HepG2 (cell line): Measurements from ENCODE around the gene PRR14. TPM values are rescaled to one million over a fixed set of nuclear protein-coding genes. Genes with fewer than 3 reads are reported as not detected.

Experiments
- CBX2 ChIP-seq, 2 experiments: fragments of 200-600 bp in 1 of 2; sonication (generic); formaldehyde crosslinking in 1 of 2; IDR thresholded peaks; 2 replicates each; pipeline versions ENCODE4 v1.7.0 to v1.8.1; 2018 to 2022; ENCODE audit warnings: low read depth in 2 of 2, low read length in 1 of 2, mild to moderate bottlenecking in 1 of 2, missing genetic modification reagents in 1 of 2
- EHMT2 ChIP-seq: fragments of 200-600 bp; sonication (generic); IDR thresholded peaks from 2 replicates; pipeline ENCODE4 v1.7.0; 2017; ENCODE audit warnings: antibody characterized with exemption, low read depth, low read length, borderline replicate concordance
- MIER3 ChIP-seq: IDR thresholded peaks from 2 replicates; pipeline ENCODE4 v1.6.1; 2016; ENCODE audit warnings: missing compliant biosample characterization, borderline replicate concordance
- NFIC ChIP-seq: IDR thresholded peaks from 2 replicates; pipeline ENCODE4 v1.6.1; 2012; ENCODE audit warnings: mild to moderate bottlenecking, low read length, inconsistent platforms
- PHF8 ChIP-seq: sonication (generic); formaldehyde crosslinking; IDR thresholded peaks from 2 replicates; pipeline ENCODE4 v1.5.0; 2020; ENCODE audit warnings: missing genetic modification reagents
- PLRG1 ChIP-seq: fragments of 450-650 bp; conservative IDR thresholded peaks from 2 replicates; pipeline ENCODE4 v1.6.1; 2016
- RAD51 ChIP-seq: fragments of 450-650 bp; IDR thresholded peaks from 2 replicates; pipeline ENCODE4 v1.6.1; 2016; ENCODE audit warnings: borderline replicate concordance
- SNRNP70 ChIP-seq: fragments of 200-400 bp; formaldehyde crosslinking; IDR thresholded peaks from 2 replicates; pipeline ENCODE4 v1.6.1; 2017; ENCODE audit warnings: mild to moderate bottlenecking, low read depth, low read length, moderate library complexity
- TSC22D2 ChIP-seq: sonication (generic); formaldehyde crosslinking; IDR thresholded peaks from 2 replicates; pipeline ENCODE4 v1.5.1; 2020; ENCODE audit warnings: missing genetic modification reagents, mild to moderate bottlenecking, borderline replicate concordance
- ZNF510 ChIP-seq: sonication (generic); formaldehyde crosslinking; IDR thresholded peaks from 2 replicates; pipeline ENCODE4 v1.4.0; 2020; ENCODE audit warnings: low read depth, mild to moderate bottlenecking, missing genetic modification reagents
- ZNF644 ChIP-seq: IDR thresholded peaks from 2 replicates; pipeline ENCODE4 v1.6.1; 2016; ENCODE audit warnings: low read depth
- polyA plus RNA-seq, 8 experiments: library from polyadenylated mRNA; depleted of rRNA in 3 of 8; stranded (reverse) in 7 of 8; unstranded in 1 of 8; fragments of >200 nt; fragmentation: Illumina TruSeq in 4 of 8; extraction: Trizol in 4 of 8; gene quantifications; 2 replicates each; pipeline versions ENCODE4 v1.2.1 to v1.2.3, GENCODE V29; 2011 to 2016; ENCODE audit warnings: low read depth in 4 of 8, missing spikeins in 1 of 8, mixed read lengths in 1 of 8; ENCODE audit not compliant: insufficient read depth in 1 of 8
- total RNA-seq, 5 experiments: library from RNA; depleted of rRNA; stranded (reverse); fragments of >200 nt; fragmentation: Illumina TruSeq; extraction: Trizol; gene quantifications; 2 replicates each; pipeline ENCODE4 v1.2.3, GENCODE V29; 2016; ENCODE audit warnings: low read depth in 1 of 5
- TF ChIP-seq, protein P1 (sequence below): sonication (generic); formaldehyde crosslinking; IDR thresholded peaks from 2 replicates; pipeline ENCODE4 v1.4.0; 2020; ENCODE audit warnings: mild to moderate bottlenecking, missing genetic modification reagents
- TF ChIP-seq, protein P2 (sequence below): sonication (generic); formaldehyde crosslinking; IDR thresholded peaks from 2 replicates; pipeline ENCODE4 v1.5.0; 2020; ENCODE audit warnings: missing genetic modification reagents
- TF ChIP-seq, protein P3 (sequence below): sonication (generic); formaldehyde crosslinking; IDR thresholded peaks from 2 replicates; pipeline ENCODE4 v1.5.0; 2020; ENCODE audit warnings: missing genetic modification reagents, mild to moderate bottlenecking, borderline replicate concordance
- TF ChIP-seq, protein P4 (sequence below): sonication (generic); formaldehyde crosslinking; IDR thresholded peaks from 2 replicates; pipeline ENCODE4 v1.5.1; 2020; ENCODE audit warnings: mild to moderate bottlenecking, missing genetic modification reagents, borderline replicate concordance

Gene PRR14
- total and polyA plus RNA-seq, 2 of the 13 experiments (the other 11 are each of a cell fraction or from before 2014, with no cell fraction given) = 8.4 to 11.0 TPM

DNA sequence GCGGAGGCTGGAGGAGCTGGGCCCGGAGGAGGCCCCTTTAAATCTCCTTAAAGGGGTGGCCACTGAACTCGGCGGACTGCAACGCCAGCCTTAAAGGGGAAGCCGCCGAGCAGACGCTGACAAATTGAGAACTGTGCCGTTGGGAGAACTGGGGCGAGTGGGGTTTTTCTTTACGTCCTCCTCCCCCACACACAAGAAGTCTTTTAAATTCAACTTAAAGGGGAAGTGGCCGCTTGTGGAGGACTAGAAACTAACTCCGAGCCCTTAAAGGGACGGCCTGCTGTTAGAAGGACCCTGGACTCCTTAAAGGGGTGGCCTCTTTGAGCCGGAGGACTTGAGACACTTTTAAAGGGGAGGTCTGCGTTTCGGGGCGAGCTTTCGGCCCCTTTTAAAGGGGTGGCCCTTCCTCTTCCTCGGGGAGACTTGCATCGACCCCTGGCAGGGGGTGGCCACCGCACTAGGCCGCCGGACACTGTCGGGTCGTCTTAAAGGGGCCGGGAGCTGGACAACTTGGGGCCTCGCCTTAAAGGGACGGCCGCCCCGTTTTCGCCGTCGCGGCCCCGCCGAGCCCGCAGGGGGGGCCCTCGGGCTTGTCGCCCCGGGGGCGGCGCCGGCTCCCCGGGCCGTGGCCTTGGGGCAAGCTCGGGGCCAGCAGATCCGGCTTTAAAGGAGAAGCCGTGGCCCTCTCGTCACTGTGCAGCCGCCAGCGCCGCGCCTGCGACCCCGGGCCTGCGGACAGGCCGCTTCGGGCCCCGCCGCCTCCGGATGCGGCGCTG, 8.2 kb downstream of the PRR14 start (continued):
- TF ChIP-seq, protein P1, sequence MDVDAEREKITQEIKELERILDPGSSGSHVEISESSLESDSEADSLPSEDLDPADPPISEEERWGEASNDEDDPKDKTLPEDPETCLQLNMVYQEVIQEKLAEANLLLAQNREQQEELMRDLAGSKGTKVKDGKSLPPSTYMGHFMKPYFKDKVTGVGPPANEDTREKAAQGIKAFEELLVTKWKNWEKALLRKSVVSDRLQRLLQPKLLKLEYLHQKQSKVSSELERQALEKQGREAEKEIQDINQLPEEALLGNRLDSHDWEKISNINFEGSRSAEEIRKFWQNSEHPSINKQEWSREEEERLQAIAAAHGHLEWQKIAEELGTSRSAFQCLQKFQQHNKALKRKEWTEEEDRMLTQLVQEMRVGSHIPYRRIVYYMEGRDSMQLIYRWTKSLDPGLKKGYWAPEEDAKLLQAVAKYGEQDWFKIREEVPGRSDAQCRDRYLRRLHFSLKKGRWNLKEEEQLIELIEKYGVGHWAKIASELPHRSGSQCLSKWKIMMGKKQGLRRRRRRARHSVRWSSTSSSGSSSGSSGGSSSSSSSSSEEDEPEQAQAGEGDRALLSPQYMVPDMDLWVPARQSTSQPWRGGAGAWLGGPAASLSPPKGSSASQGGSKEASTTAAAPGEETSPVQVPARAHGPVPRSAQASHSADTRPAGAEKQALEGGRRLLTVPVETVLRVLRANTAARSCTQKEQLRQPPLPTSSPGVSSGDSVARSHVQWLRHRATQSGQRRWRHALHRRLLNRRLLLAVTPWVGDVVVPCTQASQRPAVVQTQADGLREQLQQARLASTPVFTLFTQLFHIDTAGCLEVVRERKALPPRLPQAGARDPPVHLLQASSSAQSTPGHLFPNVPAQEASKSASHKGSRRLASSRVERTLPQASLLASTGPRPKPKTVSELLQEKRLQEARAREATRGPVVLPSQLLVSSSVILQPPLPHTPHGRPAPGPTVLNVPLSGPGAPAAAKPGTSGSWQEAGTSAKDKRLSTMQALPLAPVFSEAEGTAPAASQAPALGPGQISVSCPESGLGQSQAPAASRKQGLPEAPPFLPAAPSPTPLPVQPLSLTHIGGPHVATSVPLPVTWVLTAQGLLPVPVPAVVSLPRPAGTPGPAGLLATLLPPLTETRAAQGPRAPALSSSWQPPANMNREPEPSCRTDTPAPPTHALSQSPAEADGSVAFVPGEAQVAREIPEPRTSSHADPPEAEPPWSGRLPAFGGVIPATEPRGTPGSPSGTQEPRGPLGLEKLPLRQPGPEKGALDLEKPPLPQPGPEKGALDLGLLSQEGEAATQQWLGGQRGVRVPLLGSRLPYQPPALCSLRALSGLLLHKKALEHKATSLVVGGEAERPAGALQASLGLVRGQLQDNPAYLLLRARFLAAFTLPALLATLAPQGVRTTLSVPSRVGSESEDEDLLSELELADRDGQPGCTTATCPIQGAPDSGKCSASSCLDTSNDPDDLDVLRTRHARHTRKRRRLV (CRISPR knock-in tag) = no peak
- TF ChIP-seq PLRG1 = no peak
- no peak for TF ChIP-seq ZNF644 (CRISPR knock-in tag)
- TF ChIP-seq PHF8 = peak; percentile 50
- TF ChIP-seq, protein P2, sequence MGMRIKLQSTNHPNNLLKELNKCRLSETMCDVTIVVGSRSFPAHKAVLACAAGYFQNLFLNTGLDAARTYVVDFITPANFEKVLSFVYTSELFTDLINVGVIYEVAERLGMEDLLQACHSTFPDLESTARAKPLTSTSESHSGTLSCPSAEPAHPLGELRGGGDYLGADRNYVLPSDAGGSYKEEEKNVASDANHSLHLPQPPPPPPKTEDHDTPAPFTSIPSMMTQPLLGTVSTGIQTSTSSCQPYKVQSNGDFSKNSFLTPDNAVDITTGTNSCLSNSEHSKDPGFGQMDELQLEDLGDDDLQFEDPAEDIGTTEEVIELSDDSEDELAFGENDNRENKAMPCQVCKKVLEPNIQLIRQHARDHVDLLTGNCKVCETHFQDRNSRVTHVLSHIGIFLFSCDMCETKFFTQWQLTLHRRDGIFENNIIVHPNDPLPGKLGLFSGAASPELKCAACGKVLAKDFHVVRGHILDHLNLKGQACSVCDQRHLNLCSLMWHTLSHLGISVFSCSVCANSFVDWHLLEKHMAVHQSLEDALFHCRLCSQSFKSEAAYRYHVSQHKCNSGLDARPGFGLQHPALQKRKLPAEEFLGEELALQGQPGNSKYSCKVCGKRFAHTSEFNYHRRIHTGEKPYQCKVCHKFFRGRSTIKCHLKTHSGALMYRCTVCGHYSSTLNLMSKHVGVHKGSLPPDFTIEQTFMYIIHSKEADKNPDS (CRISPR knock-in tag) = no peak
- TF ChIP-seq ZNF510 (CRISPR knock-in tag) = no peak
- TF ChIP-seq, protein P3, sequence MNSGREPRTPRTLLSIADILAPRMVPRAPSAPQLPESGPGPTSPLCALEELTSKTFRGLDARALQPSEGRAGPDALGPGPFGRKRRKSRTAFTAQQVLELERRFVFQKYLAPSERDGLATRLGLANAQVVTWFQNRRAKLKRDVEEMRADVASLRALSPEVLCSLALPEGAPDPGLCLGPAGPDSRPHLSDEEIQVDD = peak; percentile 35; the same call in 1 of the 2 replicates
- no peak for TF ChIP-seq NFIC
- peak; percentile 11; the same call in 1 of the 2 replicates for TF ChIP-seq MIER3 (CRISPR knock-in tag)
- 0 out of 2 replicates have a peak, but pooled peaks have one; percentile 6 for TF ChIP-seq TSC22D2
- TF ChIP-seq EHMT2 = no peak
- TF ChIP-seq SNRNP70 = no peak
- TF ChIP-seq RAD51 = no peak
- TF ChIP-seq, protein P4, sequence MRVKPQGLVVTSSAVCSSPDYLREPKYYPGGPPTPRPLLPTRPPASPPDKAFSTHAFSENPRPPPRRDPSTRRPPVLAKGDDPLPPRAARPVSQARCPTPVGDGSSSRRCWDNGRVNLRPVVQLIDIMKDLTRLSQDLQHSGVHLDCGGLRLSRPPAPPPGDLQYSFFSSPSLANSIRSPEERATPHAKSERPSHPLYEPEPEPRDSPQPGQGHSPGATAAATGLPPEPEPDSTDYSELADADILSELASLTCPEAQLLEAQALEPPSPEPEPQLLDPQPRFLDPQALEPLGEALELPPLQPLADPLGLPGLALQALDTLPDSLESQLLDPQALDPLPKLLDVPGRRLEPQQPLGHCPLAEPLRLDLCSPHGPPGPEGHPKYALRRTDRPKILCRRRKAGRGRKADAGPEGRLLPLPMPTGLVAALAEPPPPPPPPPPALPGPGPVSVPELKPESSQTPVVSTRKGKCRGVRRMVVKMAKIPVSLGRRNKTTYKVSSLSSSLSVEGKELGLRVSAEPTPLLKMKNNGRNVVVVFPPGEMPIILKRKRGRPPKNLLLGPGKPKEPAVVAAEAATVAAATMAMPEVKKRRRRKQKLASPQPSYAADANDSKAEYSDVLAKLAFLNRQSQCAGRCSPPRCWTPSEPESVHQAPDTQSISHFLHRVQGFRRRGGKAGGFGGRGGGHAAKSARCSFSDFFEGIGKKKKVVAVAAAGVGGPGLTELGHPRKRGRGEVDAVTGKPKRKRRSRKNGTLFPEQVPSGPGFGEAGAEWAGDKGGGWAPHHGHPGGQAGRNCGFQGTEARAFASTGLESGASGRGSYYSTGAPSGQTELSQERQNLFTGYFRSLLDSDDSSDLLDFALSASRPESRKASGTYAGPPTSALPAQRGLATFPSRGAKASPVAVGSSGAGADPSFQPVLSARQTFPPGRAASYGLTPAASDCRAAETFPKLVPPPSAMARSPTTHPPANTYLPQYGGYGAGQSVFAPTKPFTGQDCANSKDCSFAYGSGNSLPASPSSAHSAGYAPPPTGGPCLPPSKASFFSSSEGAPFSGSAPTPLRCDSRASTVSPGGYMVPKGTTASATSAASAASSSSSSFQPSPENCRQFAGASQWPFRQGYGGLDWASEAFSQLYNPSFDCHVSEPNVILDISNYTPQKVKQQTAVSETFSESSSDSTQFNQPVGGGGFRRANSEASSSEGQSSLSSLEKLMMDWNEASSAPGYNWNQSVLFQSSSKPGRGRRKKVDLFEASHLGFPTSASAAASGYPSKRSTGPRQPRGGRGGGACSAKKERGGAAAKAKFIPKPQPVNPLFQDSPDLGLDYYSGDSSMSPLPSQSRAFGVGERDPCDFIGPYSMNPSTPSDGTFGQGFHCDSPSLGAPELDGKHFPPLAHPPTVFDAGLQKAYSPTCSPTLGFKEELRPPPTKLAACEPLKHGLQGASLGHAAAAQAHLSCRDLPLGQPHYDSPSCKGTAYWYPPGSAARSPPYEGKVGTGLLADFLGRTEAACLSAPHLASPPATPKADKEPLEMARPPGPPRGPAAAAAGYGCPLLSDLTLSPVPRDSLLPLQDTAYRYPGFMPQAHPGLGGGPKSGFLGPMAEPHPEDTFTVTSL (CRISPR knock-in tag) = no peak
- TF ChIP-seq CBX2 (IDR thresholded peaks at IDR 0.05; ENCODE audit: low read depth, low read length) = no peak
- TF ChIP-seq CBX2 (CRISPR knock-in tag; IDR thresholded peaks at IDR 0.05; ENCODE audit: low read depth) = no peak
